Neural progenitor cell (in vitro differentiated cells): ENCODE data around the gene KRT78. TPM values are rescaled to one million over a fixed set of nuclear protein-coding genes. Genes with fewer than 3 reads are reported as not detected.

Experiments used
- DNase-seq: peaks from one replicate; pipeline ENCODE4 v3.0.0-alpha.2; 2016; ENCODE audit warnings: low spot score
- H2AFZ ChIP-seq: fragments of 200-600 bp; sonication (generic); replicated peaks from 2 replicates; pipeline ENCODE4 v1.6.1; 2016; ENCODE audit warnings: antibody characterized with exemption
- H3F3A ChIP-seq: fragments of 200-600 bp; sonication (generic); 2 replicates; pipeline ENCODE4 v1.6.1; 2016; ENCODE audit warnings: antibody characterized with exemption, low read depth
- H3K27ac ChIP-seq: fragments of 200-600 bp; sonication (generic); 2 replicates; pipeline ENCODE4 v1.5.1; 2016; ENCODE audit warnings: mild to moderate bottlenecking
- H3K27me3 ChIP-seq: fragments of 200-600 bp; sonication (generic); 2 replicates; pipeline ENCODE4 v1.6.1; 2016; ENCODE audit warnings: mild to moderate bottlenecking, moderate library complexity
- H3K36me3 ChIP-seq: fragments of 200-600 bp; sonication (generic); 2 replicates; pipeline ENCODE4 v1.5.1; 2016
- H3K4me1 ChIP-seq: fragments of 200-600 bp; sonication (generic); 2 replicates; pipeline ENCODE4 v1.6.1; 2016; ENCODE audit warnings: mixed run types
- H3K4me2 ChIP-seq: fragments of 200-600 bp; sonication (generic); 2 replicates; pipeline ENCODE4 v1.6.1; 2016
- H3K4me3 ChIP-seq: fragments of 200-600 bp; sonication (generic); 2 replicates; pipeline ENCODE4 v1.5.1; 2016
- H3K79me2 ChIP-seq: fragments of 200-600 bp; sonication (generic); 2 replicates; pipeline ENCODE4 v1.6.1; 2016; ENCODE audit warnings: low read depth
- H3K9ac ChIP-seq: fragments of 200-600 bp; sonication (generic); 2 replicates; pipeline ENCODE4 v1.6.1; 2016
- H3K9me3 ChIP-seq: fragments of 200-600 bp; sonication (generic); 2 replicates; pipeline ENCODE4 v1.5.1; 2016; ENCODE audit warnings: low read depth
- H4K20me1 ChIP-seq: fragments of 200-600 bp; sonication (generic); 2 replicates; pipeline ENCODE4 v1.6.1; 2016; ENCODE audit warnings: low read depth
- H3K27ac Mint-ChIP-seq: 3 replicates; pipeline ENCODE4 v1.8.0; 2021; ENCODE audit warnings: mixed read lengths
- H3K27me3 Mint-ChIP-seq: 2 replicates; pipeline ENCODE4 v1.8.0; 2022; ENCODE audit warnings: low read depth, mild to moderate bottlenecking, inconsistent platforms, moderate library complexity, mixed read lengths; ENCODE audit not compliant: insufficient read depth
- H3K36me3 Mint-ChIP-seq: 3 replicates; pipeline ENCODE4 v1.8.0; 2021; ENCODE audit warnings: mixed read lengths
- H3K4me1 Mint-ChIP-seq: 3 replicates; pipeline ENCODE4 v1.8.0; 2021; ENCODE audit warnings: mixed read lengths
- H3K4me3 Mint-ChIP-seq: 3 replicates; pipeline ENCODE4 v1.8.0; 2021; ENCODE audit warnings: mild to moderate bottlenecking, moderate library complexity, mixed read lengths
- H3K9me3 Mint-ChIP-seq: 3 replicates; pipeline ENCODE4 v1.8.0; 2020; ENCODE audit warnings: mixed read lengths
- EZH2 ChIP-seq: fragments of 200-600 bp; sonication (generic); IDR thresholded peaks from 2 replicates; pipeline ENCODE4 v1.6.1; 2017; ENCODE audit warnings: antibody characterized with exemption, mild to moderate bottlenecking, moderate library complexity
- EZH2phosphoT487 ChIP-seq: fragments of 200-600 bp; sonication (generic); IDR thresholded peaks from 2 replicates; pipeline ENCODE4 v1.6.1; 2017; ENCODE audit warnings: antibody characterized with exemption
- total RNA-seq: library from RNA; depleted of rRNA; stranded (reverse); fragments of >200 nt; gene quantifications from 2 replicates; pipeline ENCODE4 v1.2.3, GENCODE V29; 2015; ENCODE audit warnings: low replicate concordance
- TF ChIP-seq, protein P1 (sequence below): fragments of 200-600 bp; sonication (generic); IDR thresholded peaks from 2 replicates; pipeline ENCODE4 v1.5.1; 2017; ENCODE audit warnings: antibody characterized with exemption, mild to moderate bottlenecking

The KRT78 gene
- total RNA-seq, 1 donor from 2014 or later = not detected

DNA sequence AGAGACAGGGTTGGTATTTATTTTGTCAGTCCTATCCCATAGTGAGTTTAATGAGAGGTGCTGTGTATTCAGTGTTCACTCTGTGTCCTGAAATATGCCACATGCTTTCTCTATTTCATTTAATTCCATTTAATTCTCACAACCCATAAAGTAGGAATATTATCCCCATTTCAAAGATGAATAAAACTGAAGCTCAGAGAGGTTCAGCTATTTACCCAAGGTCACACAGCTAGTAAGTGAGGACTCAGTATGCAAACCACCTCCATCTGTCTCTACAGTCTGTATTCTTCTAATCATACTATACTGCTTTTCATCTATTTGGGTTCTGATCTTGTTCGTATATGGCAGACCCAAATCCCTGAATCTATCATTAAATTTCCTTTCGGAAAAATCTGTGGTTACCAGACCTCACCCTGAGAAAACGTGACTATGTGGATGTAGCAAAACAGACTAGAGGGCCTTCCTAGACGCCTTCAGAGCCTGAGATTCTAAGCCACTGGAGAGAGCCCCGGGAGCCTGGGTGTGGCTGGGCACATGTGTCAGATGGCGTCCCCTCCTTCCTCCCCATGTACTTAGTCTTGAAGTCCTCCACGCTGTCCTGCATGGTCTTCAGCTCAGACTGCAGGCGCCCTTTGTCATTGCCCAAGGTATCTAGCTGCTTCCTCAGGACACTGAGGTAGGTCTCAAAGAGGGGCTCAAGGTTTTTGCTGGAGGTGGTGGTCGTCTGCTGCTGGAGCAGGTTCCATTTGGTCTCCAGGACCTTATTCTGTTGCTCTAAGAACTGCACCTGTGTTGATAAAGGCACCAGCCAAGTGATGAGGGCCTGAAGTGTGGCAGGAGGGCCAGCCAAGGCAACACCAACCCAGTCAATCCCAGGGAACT is 37.4 kb downstream of the KRT78 start:
- no peak for DNase-seq
- Histone ChIP-seq H2AFZ (no peak overlapping the region), H3K4me1 (peaks cover 9% of the 10 kb centered on the region), H3K4me3 (no peak overlapping the region), H3K9me3 (no peaks in the 10 kb centered on the region), H3F3A (no peaks in the 10 kb centered on the region), H4K20me1 (no peaks in the 10 kb centered on the region), H3K4me2 (no peak overlapping the region), H3K27me3 (no peaks in the 10 kb centered on the region), H3K9ac (no peak overlapping the region), H3K27ac (no peak overlapping the region), H3K79me2 (no peaks in the 10 kb centered on the region), H3K36me3 (no peaks in the 10 kb centered on the region)
- no peaks in the 10 kb centered on the region for H3K9me3 Mint-ChIP-seq
- no peak overlapping the region for H3K27ac Mint-ChIP-seq
- no peak overlapping the region for H3K4me3 Mint-ChIP-seq
- peaks cover 6% of the 10 kb centered on the region for H3K27me3 Mint-ChIP-seq
- H3K4me1 Mint-ChIP-seq = no peaks in the 10 kb centered on the region
- TF ChIP-seq, protein P1, sequence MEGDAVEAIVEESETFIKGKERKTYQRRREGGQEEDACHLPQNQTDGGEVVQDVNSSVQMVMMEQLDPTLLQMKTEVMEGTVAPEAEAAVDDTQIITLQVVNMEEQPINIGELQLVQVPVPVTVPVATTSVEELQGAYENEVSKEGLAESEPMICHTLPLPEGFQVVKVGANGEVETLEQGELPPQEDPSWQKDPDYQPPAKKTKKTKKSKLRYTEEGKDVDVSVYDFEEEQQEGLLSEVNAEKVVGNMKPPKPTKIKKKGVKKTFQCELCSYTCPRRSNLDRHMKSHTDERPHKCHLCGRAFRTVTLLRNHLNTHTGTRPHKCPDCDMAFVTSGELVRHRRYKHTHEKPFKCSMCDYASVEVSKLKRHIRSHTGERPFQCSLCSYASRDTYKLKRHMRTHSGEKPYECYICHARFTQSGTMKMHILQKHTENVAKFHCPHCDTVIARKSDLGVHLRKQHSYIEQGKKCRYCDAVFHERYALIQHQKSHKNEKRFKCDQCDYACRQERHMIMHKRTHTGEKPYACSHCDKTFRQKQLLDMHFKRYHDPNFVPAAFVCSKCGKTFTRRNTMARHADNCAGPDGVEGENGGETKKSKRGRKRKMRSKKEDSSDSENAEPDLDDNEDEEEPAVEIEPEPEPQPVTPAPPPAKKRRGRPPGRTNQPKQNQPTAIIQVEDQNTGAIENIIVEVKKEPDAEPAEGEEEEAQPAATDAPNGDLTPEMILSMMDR = no peak
- no peak for TF ChIP-seq EZH2
- TF ChIP-seq EZH2phosphoT487 = no peak
- H3K36me3 Mint-ChIP-seq = no peaks in the 10 kb centered on the region

DNA sequence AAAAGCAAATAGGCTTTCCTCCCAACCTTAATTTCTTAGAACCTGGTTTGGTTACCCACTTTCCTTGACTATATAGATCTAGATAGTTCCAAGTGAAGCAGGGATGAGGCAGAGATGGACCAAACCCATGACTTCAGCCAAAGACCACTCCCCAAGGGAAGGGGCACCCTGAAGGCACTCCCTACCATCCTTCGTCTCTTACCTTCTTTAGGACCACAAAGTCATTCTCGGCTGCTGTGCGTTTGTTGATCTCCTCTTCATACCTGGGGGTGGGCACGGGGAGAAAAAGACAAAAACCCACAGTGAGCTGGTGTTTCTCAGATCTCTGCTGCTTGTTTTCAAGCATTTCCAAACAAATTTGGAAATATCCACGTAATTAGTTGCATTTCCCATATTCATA is 38.2 kb downstream of the KRT78 start:
- no peak for DNase-seq
- TF ChIP-seq EZH2phosphoT487 (no peak), EZH2 (no peak)
- TF ChIP-seq, protein P1 = no peak
- peaks cover 2% of the 10 kb centered on the region for H3K4me1 Mint-ChIP-seq
- Histone ChIP-seq H3K4me3 (no peak overlapping the region), H3K4me2 (no peak overlapping the region), H2AFZ (no peak overlapping the region), H3K9me3 (no peaks in the 10 kb centered on the region), H3K9ac (no peak overlapping the region), H3K4me1 (peaks cover 9% of the 10 kb centered on the region), H3K36me3 (no peaks in the 10 kb centered on the region), H3K27me3 (no peaks in the 10 kb centered on the region), H4K20me1 (no peaks in the 10 kb centered on the region), H3K27ac (no peak overlapping the region), H3F3A (no peaks in the 10 kb centered on the region), H3K79me2 (no peaks in the 10 kb centered on the region)
- no peak overlapping the region for H3K27ac Mint-ChIP-seq
- H3K36me3 Mint-ChIP-seq = no peaks in the 10 kb centered on the region
- no peaks in the 10 kb centered on the region for H3K9me3 Mint-ChIP-seq
- H3K27me3 Mint-ChIP-seq = peaks cover 9% of the 10 kb centered on the region
- H3K4me3 Mint-ChIP-seq = no peak overlapping the region

DNA sequence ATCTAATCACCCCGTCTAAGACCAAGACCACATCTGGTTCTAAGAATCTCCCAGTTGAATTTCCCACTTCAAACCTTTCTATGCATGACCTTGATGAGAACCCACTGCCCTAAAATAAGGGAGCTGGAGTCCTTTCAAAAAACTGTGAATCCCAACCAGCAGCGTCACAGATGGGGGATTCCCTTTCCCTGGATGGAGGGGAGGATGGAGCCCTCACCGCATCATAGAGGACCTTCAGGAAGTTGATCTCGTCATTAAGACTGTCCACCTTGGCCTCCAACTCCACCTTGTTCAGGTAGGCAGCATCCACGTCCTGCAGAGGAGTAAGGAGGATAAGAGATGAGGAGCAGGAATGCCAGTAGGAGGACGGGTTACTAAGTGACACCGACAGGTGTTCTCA is 39.6 kb downstream of the KRT78 start:
- Histone ChIP-seq H3K36me3 (no peaks in the 10 kb centered on the region), H3K9me3 (no peaks in the 10 kb centered on the region), H3K4me1 (peaks cover 15% of the 10 kb centered on the region), H3K4me2 (no peak overlapping the region), H3K4me3 (no peak overlapping the region), H3K79me2 (no peaks in the 10 kb centered on the region), H3K9ac (no peak overlapping the region), H3K27me3 (no peaks in the 10 kb centered on the region), H3K27ac (no peak overlapping the region), H4K20me1 (no peaks in the 10 kb centered on the region), H2AFZ (no peak overlapping the region), H3F3A (no peaks in the 10 kb centered on the region)
- H3K4me3 Mint-ChIP-seq = no peak overlapping the region
- H3K9me3 Mint-ChIP-seq = no peaks in the 10 kb centered on the region
- no peak overlapping the region for H3K27ac Mint-ChIP-seq
- H3K27me3 Mint-ChIP-seq = peaks cover 5% of the 10 kb centered on the region
- no peak for DNase-seq
- no peak for TF ChIP-seq EZH2phosphoT487
- TF ChIP-seq, protein P1 = no peak
- no peak for TF ChIP-seq EZH2
- H3K36me3 Mint-ChIP-seq = no peaks in the 10 kb centered on the region
- H3K4me1 Mint-ChIP-seq = peaks cover 4% of the 10 kb centered on the region
